Measurements from ENCODE around the gene VWF. TPM values are rescaled to one million over a fixed set of nuclear protein-coding genes. Genes with fewer than 3 reads are reported as not detected.
A peak's percentile ranks its signal among the peaks of the same experiment; 100 is the strongest.

VWF gene
- total RNA-seq, 4 donors from 2014 or later: 163 to 367 (median 253) TPM

DNA sequence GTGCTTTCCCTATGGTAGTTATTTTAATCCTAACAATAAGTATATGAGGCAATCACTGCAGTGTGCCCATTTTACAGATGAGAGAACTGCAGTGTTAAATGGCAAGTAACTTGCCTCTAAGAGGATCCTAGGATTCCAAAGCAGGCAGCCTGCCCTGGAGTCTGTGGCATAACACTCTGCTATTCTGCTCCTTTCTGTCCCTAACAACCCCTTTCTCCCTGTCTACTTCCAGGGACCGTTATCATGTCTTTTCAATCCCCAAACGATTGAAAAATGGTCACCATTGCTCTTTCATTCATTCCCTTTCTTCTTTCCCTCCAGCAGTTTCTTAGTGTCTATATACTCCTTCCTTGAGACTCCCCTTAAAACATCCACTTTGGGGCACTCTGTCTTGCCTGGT is 178.1 kb downstream of the VWF start:
- WGBS: 84% methylated on average over 2 of the region's 2 CpGs
- TF ChIP-seq POLR2A (IDR thresholded peaks at IDR 0.05; ENCODE audit: low read depth): no peak
- Histone ChIP-seq H3K27ac (replicated peaks in 1 of 4) (no peak overlapping the region), H3K36me3 (peaks cover 0 to 77% (median 9%) of the 10 kb centered on the region in 4 donors), H3K4me3 (no peak overlapping the region), H3K27me3 (peaks cover 0 to 68% (median 17%) of the 10 kb centered on the region in 4 donors), H3K9me3 (no peaks in the 10 kb centered on the region), H3K4me1 (peaks cover 5 to 15% (median 14%) of the 10 kb centered on the region in 4 donors)
- intact Hi-C loops (cut with DNase I): no loop called here
- no peak for DNase-seq (ENCODE audit: extremely low spot score)

DNA sequence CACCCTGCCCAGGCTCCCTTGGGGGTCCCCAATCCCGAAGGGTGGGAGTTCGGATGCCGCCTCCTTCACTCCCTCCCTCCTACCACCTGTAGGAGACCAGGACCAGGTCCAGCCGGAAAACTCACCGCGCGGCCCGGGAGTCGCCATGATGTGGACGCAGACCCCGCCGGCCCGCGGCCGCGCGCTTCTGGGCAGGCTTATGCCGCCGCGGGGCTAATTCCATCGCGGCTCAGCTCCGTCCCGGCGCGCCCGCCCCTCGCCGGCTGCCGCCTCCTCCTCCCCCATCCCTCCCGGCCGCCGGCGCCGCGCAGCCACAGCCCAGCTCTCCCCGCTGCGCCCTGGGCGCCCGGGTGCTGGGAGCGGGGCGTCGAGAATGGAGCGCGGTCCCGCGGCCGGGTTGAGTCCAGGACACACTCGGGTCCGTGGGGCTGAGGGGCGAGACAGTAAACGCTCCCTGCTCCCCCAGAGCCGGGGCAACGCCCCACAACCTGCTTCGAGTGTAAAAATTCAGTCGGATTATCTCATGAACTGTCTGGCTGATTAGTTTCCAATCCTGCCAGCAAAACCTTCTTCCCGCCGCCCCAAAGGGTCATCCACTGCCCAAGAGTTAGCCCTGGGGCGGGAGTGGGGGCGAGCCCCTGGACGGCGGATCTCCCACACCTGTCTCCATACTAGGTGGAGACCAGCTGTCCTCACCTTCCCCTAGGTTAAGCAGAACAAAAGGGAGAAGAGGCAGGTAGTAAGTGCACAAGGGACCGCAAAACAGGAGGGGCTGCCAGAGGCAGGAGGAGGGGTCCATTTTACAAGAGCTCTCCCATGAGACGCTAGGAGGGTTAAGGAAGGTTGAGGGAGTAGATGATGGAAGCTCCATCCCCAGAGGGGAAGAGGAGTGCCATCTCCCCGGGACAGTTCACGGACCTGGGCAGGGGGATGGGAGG is 179.1 kb downstream of the VWF start, which contains the start of gene ANO2:
TSS of gene ANO2 (minus strand) at position 189 of the 938 bp plus-strand sequence. CDS start at position 147, 42 bp downstream.
- DNase-seq (ENCODE audit: extremely low spot score): peak; percentile 84
- H3K27me3 ChIP-seq: peaks cover 0 to 65% (median 17%) of the 10 kb centered on the region in 4 donors
- H3K36me3 ChIP-seq: peaks cover 0 to 75% (median 9%) of the 10 kb centered on the region in 4 donors
- intact Hi-C loops (cut with DNase I): no loop called here
- peaks cover 5 to 15% (median 14%) of the 10 kb centered on the region in 4 donors for H3K4me1 ChIP-seq
- H3K9me3 ChIP-seq: no peaks in the 10 kb centered on the region
- peak within 1 kb of the TSS; percentile 39 to 55 (median 43) for H3K4me3 ChIP-seq
- H3K27ac ChIP-seq (replicated peaks in 1 of 4): no peak within 1 kb of the TSS
- TF ChIP-seq POLR2A (IDR thresholded peaks at IDR 0.05; ENCODE audit: low read depth): no peak
- no peak for TF ChIP-seq POLR2AphosphoS5 (IDR thresholded peaks at IDR 0.05)
- TF ChIP-seq, protein P1, sequence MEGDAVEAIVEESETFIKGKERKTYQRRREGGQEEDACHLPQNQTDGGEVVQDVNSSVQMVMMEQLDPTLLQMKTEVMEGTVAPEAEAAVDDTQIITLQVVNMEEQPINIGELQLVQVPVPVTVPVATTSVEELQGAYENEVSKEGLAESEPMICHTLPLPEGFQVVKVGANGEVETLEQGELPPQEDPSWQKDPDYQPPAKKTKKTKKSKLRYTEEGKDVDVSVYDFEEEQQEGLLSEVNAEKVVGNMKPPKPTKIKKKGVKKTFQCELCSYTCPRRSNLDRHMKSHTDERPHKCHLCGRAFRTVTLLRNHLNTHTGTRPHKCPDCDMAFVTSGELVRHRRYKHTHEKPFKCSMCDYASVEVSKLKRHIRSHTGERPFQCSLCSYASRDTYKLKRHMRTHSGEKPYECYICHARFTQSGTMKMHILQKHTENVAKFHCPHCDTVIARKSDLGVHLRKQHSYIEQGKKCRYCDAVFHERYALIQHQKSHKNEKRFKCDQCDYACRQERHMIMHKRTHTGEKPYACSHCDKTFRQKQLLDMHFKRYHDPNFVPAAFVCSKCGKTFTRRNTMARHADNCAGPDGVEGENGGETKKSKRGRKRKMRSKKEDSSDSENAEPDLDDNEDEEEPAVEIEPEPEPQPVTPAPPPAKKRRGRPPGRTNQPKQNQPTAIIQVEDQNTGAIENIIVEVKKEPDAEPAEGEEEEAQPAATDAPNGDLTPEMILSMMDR (IDR thresholded peaks at IDR 0.05): no peak
- TF ChIP-seq EP300 (IDR thresholded peaks at IDR 0.05): no peak
- WGBS: 11% methylated on average over 21 of the region's 66 CpGs

DNA sequence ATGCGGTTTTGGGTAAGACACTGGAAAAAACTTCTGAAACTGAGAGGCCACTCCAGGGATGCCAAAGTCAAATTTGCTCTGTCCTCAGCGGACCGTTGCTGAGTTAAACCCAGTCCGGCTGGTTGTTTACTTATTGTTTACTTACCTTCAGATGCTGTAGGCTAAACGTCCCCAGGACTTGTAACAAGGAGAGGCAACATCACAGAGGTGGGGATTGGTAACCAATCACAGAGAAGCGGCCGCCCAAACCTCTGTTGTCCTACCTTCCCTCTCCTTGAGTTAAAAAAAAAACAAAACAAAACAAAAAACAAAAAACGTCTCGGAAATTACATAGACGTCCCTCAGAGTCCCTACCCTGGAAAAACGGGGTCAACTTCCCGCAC is 179.8 kb downstream of the VWF start:
- TF ChIP-seq EP300 (IDR thresholded peaks at IDR 0.05): no peak
- TF ChIP-seq POLR2AphosphoS5 (IDR thresholded peaks at IDR 0.05): no peak
- no peak for TF ChIP-seq POLR2A (IDR thresholded peaks at IDR 0.05; ENCODE audit: low read depth)
- TF ChIP-seq, protein P1 (IDR thresholded peaks at IDR 0.05): no peak
- WGBS: 22% methylated on average over 10 of the region's 12 CpGs
- peak; percentile 82 for DNase-seq (ENCODE audit: extremely low spot score)
- Histone ChIP-seq H3K4me1 (peaks cover 5 to 15% (median 14%) of the 10 kb centered on the region in 4 donors), H3K27me3 (peaks cover 0 to 64% (median 17%) of the 10 kb centered on the region in 4 donors), H3K9me3 (no peaks in the 10 kb centered on the region), H3K27ac (replicated peaks in 1 of 4) (no peak overlapping the region), H3K4me3 (peak overlapping the region; percentile 39 to 55 (median 43)), H3K36me3 (peaks cover 0 to 75% (median 7%) of the 10 kb centered on the region in 4 donors)
- intact Hi-C loops (cut with DNase I): no loop called here

DNA sequence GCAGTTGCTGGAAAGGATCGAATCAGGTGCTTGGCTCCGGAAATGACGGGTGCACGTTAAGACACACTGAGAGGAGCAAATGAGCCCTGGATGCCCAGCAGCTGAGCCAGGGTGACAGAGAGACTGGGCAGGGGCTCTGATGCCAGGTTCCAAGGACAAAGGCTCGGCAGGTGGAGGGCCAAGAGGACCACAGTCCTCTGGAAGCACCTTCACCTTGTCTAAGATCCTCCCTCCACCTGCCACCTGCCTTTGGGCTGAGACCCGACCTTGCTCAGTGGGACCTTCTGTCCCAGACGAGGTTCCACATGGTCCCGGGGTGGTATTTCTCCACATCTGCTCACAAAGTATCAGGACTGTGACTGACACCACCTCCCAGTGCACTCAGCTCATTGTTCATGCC is 180.4 kb downstream of the VWF start:
- no peak overlapping the region for H3K27ac ChIP-seq (replicated peaks in 1 of 4)
- no peaks in the 10 kb centered on the region for H3K9me3 ChIP-seq
- WGBS: 100% methylated on average over 5 of the region's 8 CpGs
- H3K27me3 ChIP-seq: peaks cover 0 to 61% (median 17%) of the 10 kb centered on the region in 4 donors
- TF ChIP-seq POLR2AphosphoS5 (IDR thresholded peaks at IDR 0.05) (no peak), POLR2A (IDR thresholded peaks at IDR 0.05; ENCODE audit: low read depth) (no peak), EP300 (IDR thresholded peaks at IDR 0.05) (no peak)
- TF ChIP-seq, protein P1 (IDR thresholded peaks at IDR 0.05): no peak
- peaks cover 5 to 15% (median 14%) of the 10 kb centered on the region in 4 donors for H3K4me1 ChIP-seq
- intact Hi-C loops (cut with DNase I): no loop called here
- H3K4me3 ChIP-seq: no peak overlapping the region
- H3K36me3 ChIP-seq: peaks cover 0 to 75% (median 6%) of the 10 kb centered on the region in 4 donors
- DNase-seq (ENCODE audit: extremely low spot score): peak; percentile 68

DNA sequence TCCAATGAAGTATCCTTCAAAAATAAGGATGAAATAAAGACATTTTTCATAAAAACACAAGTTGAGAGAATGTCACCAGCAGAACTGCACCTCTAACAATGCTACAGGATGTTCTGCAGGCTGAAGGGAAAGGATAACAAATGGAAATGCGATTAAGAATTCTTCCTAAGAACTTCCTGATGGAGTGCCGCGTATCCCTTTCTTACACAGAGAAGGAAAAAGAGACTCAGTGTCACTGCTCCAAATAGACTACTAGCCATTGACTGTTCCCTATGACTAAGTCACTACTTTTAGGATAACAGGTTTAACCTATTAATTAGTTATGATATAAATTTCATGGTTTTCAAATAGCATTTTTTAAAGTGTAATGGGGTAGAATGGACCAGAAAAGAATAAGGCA is 182.6 kb downstream of the VWF start:
- Histone ChIP-seq H3K4me3 (no peak overlapping the region), H3K36me3 (peaks cover 0 to 69% (median 3%) of the 10 kb centered on the region in 4 donors), H3K9me3 (no peaks in the 10 kb centered on the region), H3K4me1 (peaks cover 5 to 15% (median 14%) of the 10 kb centered on the region in 4 donors), H3K27ac (replicated peaks in 1 of 4) (no peak overlapping the region), H3K27me3 (peaks cover 0 to 55% (median 10%) of the 10 kb centered on the region in 4 donors)
- TF ChIP-seq EP300 (IDR thresholded peaks at IDR 0.05) (no peak), POLR2A (IDR thresholded peaks at IDR 0.05; ENCODE audit: low read depth) (no peak), POLR2AphosphoS5 (IDR thresholded peaks at IDR 0.05) (no peak)
- TF ChIP-seq, protein P1 (IDR thresholded peaks at IDR 0.05): no peak
- WGBS: 77% methylated on average over 3 of the region's 3 CpGs
- intact Hi-C loops (cut with DNase I): no loop called here
- peak; percentile 50 for DNase-seq (ENCODE audit: extremely low spot score)
